Transverse colon (tissue), 4 donors: ENCODE results near the gene MLANA. TPM values are rescaled to one million over a fixed set of nuclear protein-coding genes. Genes with fewer than 3 reads are reported as not detected.

Source experiments
- DNase-seq: peaks from one replicate; pipeline ENCODE4 v3.0.0-alpha.2; 2019
- H3K27ac ChIP-seq, 4 donors: fragments of 200-600 bp; sonication (generic); 2 replicates each; pipeline ENCODE4 v1.5.1; 2016 to 2018; ENCODE audit warnings: inconsistent platforms in 4 of 4
- H3K27me3 ChIP-seq: fragments of 200-600 bp; sonication (generic); 2 replicates; pipeline ENCODE4 v1.5.1; 2017; ENCODE audit warnings: inconsistent platforms
- H3K36me3 ChIP-seq, 4 donors: fragments of 200-600 bp; sonication (generic); 2 replicates each; pipeline ENCODE4 v1.5.1; 2017 to 2019; ENCODE audit warnings: inconsistent platforms in 4 of 4
- H3K4me1 ChIP-seq, 4 donors: fragments of 200-600 bp; sonication (generic); 2 replicates each; pipeline ENCODE4 v1.5.1; 2017 to 2020; ENCODE audit warnings: inconsistent platforms in 4 of 4
- H3K4me3 ChIP-seq, 4 donors: fragments of 200-600 bp; sonication (generic); 1 replicate in 1 of 4; 2 replicates in 3 of 4; pipeline versions ENCODE4 v1.5.1 to v1.6.1; 2017 to 2019; ENCODE audit warnings: inconsistent platforms in 4 of 4
- H3K9me3 ChIP-seq, 2 donors: fragments of 200-600 bp; sonication (generic); 2 replicates each; pipeline ENCODE4 v1.5.1; 2017 to 2019; ENCODE audit warnings: inconsistent platforms in 2 of 2
- CTCF ChIP-seq, 5 experiments: fragments of 200-600 bp in 3 of 5; fragments of 450-650 bp in 2 of 5; sonication (generic) in 3 of 5; IDR thresholded peaks; 1 replicate in 2 of 5; 2 replicates in 3 of 5; pipeline ENCODE4 v1.5.1; 2016 to 2017; ENCODE audit warnings: antibody characterized with exemption in 5 of 5, inconsistent platforms in 3 of 5, mild to moderate bottlenecking in 2 of 5, moderate library complexity in 1 of 5
- EP300 ChIP-seq: sonication (generic); formaldehyde crosslinking; IDR thresholded peaks from one replicate; pipeline ENCODE4 v1.6.1; 2017; ENCODE audit warnings: antibody characterized with exemption, low read depth
- POLR2A ChIP-seq: fragments of 450-650 bp; IDR thresholded peaks from one replicate; pipeline ENCODE4 v1.6.1; 2016; ENCODE audit warnings: antibody characterized with exemption, mild to moderate bottlenecking, moderate library complexity
- POLR2AphosphoS5 ChIP-seq, 3 donors: sonication (generic); formaldehyde crosslinking; IDR thresholded peaks; one replicate each; pipeline ENCODE4 v1.6.1; 2016; ENCODE audit warnings: antibody characterized with exemption in 3 of 3
- WGBS, 2 donors: methylation state at CpG; one replicate each; pipeline ENCODE4 v1.1.5; 2018; ENCODE audit warnings: low coverage in 1 of 2; 5-methylcytosine and 5-hydroxymethylcytosine counted together
- in situ Hi-C, 4 donors: fragments of 200-750 bp; cut with MboI; loops; one replicate each; pipeline versions ENCODE4 v1.15.0 to v1.15.1; 2017; ENCODE audit warnings: low sequenced_read_pairs in 3 of 4, low pct_ligation_motif_present in 1 of 4, low pct_unique_long_range_greater_than_20kb in 1 of 4
- intact Hi-C: fragments of 100-400 bp; cut with DNase I; formaldehyde crosslinking; loops from one replicate; pipeline ENCODE4 v1.15.1; 2023; ENCODE audit warnings: low total_unique reads
- total RNA-seq, 4 donors: library from RNA; depleted of rRNA; stranded (reverse); fragments of >200 nt; gene quantifications; one replicate each; pipeline ENCODE4 v1.1.0, GENCODE V29; 2016

The MLANA gene
- total RNA-seq, 4 donors from 2014 or later, result not detected

- TF ChIP-seq POLR2AphosphoS5 (IDR thresholded peaks at IDR 0.05), result no peak
- TF ChIP-seq EP300, result no peak
- TF ChIP-seq POLR2A, result no peak
- TF ChIP-seq CTCF (IDR thresholded peaks at IDR 0.05), result no peak
- 35 to 56% methylated on average over 2 to 8 of the region's 8 CpGs for WGBS, 2 donors
- H3K27ac ChIP-seq, result peak overlapping the region; percentile 16 to 50 (median 32)
- H3K4me1 ChIP-seq, result peaks cover 0 to 26% (median 13%) of the 10 kb centered on the region in 4 donors
- intact Hi-C loops (no loop called here), in situ Hi-C loops (no loop called here)
- H3K4me3 ChIP-seq, result no peak overlapping the region
- DNase-seq, result no peak
- H3K27me3 ChIP-seq, result no peaks in the 10 kb centered on the region
- H3K9me3 ChIP-seq, result no peaks in the 10 kb centered on the region
- H3K36me3 ChIP-seq, result no peaks in the 10 kb centered on the region
Measured at GRCh38 chr9:5843794-5844471, 46.8 kb upstream of the MLANA start.

GRCh38 chr9:5845157-5845531, 45.5 kb upstream of the MLANA start:
- intact Hi-C loops, result no loop called here
- 89 to 91% methylated on average over 1 of the region's 1 CpG for WGBS, 2 donors
- DNase-seq, result no peak
- no peak for TF ChIP-seq CTCF (IDR thresholded peaks at IDR 0.05)
- Histone ChIP-seq H3K9me3 (no peaks in the 10 kb centered on the region), H3K27me3 (no peaks in the 10 kb centered on the region), H3K27ac (no peak overlapping the region), H3K36me3 (no peaks in the 10 kb centered on the region), H3K4me1 (peaks cover 0 to 18% (median 8%) of the 10 kb centered on the region in 4 donors), H3K4me3 (no peak overlapping the region)
- in situ Hi-C loops, result no loop called here

- 100% methylated on average over 1 of the region's 1 CpG; no CpG with 5 or more reads in 1 of the 2 donors for WGBS, 2 donors
- intact Hi-C loops (no loop called here), in situ Hi-C loops (no loop called here)
- H3K9me3 ChIP-seq, result no peaks in the 10 kb centered on the region
- H3K4me3 ChIP-seq, result no peak overlapping the region
- no peaks in the 10 kb centered on the region for H3K27me3 ChIP-seq
- H3K36me3 ChIP-seq, result no peaks in the 10 kb centered on the region
- no peak for TF ChIP-seq EP300
- TF ChIP-seq POLR2AphosphoS5 (IDR thresholded peaks at IDR 0.05), result no peak
- no peak for TF ChIP-seq POLR2A
- no peak for TF ChIP-seq CTCF (IDR thresholded peaks at IDR 0.05)
- H3K27ac ChIP-seq, result no peak overlapping the region
- DNase-seq, result no peak
- peaks cover 0 to 24% (median 10%) of the 10 kb centered on the region in 4 donors for H3K4me1 ChIP-seq
Measured at GRCh38 chr9:5846096-5846495, 44.6 kb upstream of the MLANA start.

- in situ Hi-C loops, result no loop called here
- Histone ChIP-seq H3K4me1 (peaks cover 0 to 28% (median 12%) of the 10 kb centered on the region in 4 donors), H3K27me3 (no peaks in the 10 kb centered on the region), H3K36me3 (no peaks in the 10 kb centered on the region), H3K4me3 (no peak overlapping the region), H3K27ac (no peak overlapping the region), H3K9me3 (no peaks in the 10 kb centered on the region)
- TF ChIP-seq CTCF (IDR thresholded peaks at IDR 0.05) (no peak), POLR2A (no peak), POLR2AphosphoS5 (IDR thresholded peaks at IDR 0.05) (no peak)
- intact Hi-C loops, result no loop called here
- no peak for DNase-seq
- 61 to 86% methylated on average over 4 of the region's 4 CpGs for WGBS, 2 donors
Measured at GRCh38 chr9:5846501-5846921, 44.2 kb upstream of the MLANA start.
